Right atrium auricular region (tissue), 2 donors: ENCODE measurements around the gene OR10AG1. TPM values are rescaled to one million over a fixed set of nuclear protein-coding genes. Genes with fewer than 3 reads are reported as not detected.

Experiments
- total RNA-seq, 2 donors: library from RNA; depleted of rRNA; stranded (reverse); fragments of >200 nt; gene quantifications; one replicate each; pipeline ENCODE4 v1.1.0, GENCODE V29; 2016

The OR10AG1 gene
- total RNA-seq, 2 donors from 2014 or later = not detected

Other genes with a start within 250 kb of the OR10AG1 start
- not detected for gene OR5D13, start 196.5 kb downstream of the OR10AG1 start, total RNA-seq
- not detected for gene OR5D14, start 174.4 kb downstream of the OR10AG1 start, total RNA-seq
- gene OR5L1, start 158.6 kb downstream of the OR10AG1 start, total RNA-seq = not detected
- not detected for gene OR5D18, start 150.3 kb downstream of the OR10AG1 start, total RNA-seq
- gene OR5L2, start 142.7 kb downstream of the OR10AG1 start, total RNA-seq = not detected
- not detected for gene OR5D16, start 131.2 kb downstream of the OR10AG1 start, total RNA-seq
- gene TRIM51, start 86.6 kb downstream of the OR10AG1 start, total RNA-seq = not detected
- not detected for gene OR5W2, start 55.4 kb downstream of the OR10AG1 start, total RNA-seq
- gene OR5I1, start 33.5 kb downstream of the OR10AG1 start, total RNA-seq = not detected
- gene OR5F1, start 24.7 kb upstream of the OR10AG1 start, total RNA-seq = not detected
- gene OR5AS1, start 57.7 kb upstream of the OR10AG1 start, total RNA-seq = not detected
- gene OR8I2, start 123.4 kb upstream of the OR10AG1 start, total RNA-seq = not detected
- not detected for gene OR8H2, start 133.7 kb upstream of the OR10AG1 start, total RNA-seq
- not detected for gene OR8H3, start 152.4 kb upstream of the OR10AG1 start, total RNA-seq
- gene OR8J3, start 170.3 kb upstream of the OR10AG1 start, total RNA-seq = not detected
- gene OR8K5, start 190.4 kb upstream of the OR10AG1 start, total RNA-seq = not detected
- not detected for gene OR5J2, start 206.7 kb upstream of the OR10AG1 start, total RNA-seq